DOHH2 (cell line): ENCODE results near the gene SYNE4.

Experiments used
- EZH2phosphoT487 ChIP-seq: fragments of 200-600 bp; sonication (generic); IDR thresholded peaks from 2 replicates; pipeline ENCODE4 v1.6.1; 2017; ENCODE audit warnings: borderline replicate concordance, mild to moderate bottlenecking, antibody characterized with exemption, low read length, moderate library complexity, mixed read lengths
- TF ChIP-seq, protein P1 (sequence below): fragments of 200-600 bp; sonication (generic); IDR thresholded peaks from one replicate; pipeline ENCODE4 v1.5.1; 2014; ENCODE audit warnings: antibody characterized with exemption, mild to moderate bottlenecking, low read depth, low read length; ENCODE audit not compliant: poor library complexity, severe bottlenecking

DNA sequence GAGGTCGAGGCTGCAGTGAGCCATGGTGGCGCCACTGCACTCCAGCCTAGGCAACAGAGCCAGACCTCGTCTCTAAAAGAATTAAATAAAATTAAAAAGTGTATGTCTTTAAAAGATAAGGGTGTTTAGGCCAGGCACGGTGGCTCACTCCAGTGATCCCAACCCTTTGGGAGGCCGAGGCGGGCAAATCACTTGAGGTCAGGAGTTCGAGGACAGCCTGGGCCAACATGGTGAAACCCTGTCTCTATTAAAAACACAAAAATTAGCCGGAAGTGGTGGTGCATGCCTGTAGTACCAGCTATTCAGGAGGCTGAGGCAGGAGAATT is 21.1 kb downstream of the SYNE4 start:
- TF ChIP-seq EZH2phosphoT487: no peak
- TF ChIP-seq, protein P1, sequence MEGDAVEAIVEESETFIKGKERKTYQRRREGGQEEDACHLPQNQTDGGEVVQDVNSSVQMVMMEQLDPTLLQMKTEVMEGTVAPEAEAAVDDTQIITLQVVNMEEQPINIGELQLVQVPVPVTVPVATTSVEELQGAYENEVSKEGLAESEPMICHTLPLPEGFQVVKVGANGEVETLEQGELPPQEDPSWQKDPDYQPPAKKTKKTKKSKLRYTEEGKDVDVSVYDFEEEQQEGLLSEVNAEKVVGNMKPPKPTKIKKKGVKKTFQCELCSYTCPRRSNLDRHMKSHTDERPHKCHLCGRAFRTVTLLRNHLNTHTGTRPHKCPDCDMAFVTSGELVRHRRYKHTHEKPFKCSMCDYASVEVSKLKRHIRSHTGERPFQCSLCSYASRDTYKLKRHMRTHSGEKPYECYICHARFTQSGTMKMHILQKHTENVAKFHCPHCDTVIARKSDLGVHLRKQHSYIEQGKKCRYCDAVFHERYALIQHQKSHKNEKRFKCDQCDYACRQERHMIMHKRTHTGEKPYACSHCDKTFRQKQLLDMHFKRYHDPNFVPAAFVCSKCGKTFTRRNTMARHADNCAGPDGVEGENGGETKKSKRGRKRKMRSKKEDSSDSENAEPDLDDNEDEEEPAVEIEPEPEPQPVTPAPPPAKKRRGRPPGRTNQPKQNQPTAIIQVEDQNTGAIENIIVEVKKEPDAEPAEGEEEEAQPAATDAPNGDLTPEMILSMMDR: no peak
